GM21723 (cell line): ENCODE measurements around the gene FBXL13.
"Not testable (repeated sequence)": the region's sequence is repeated elsewhere in the genome, so short reads cannot be mapped to it uniquely, and the experiment has no call there.

Source experiments
- ATAC-seq: cut with Tn5 transposase; IDR thresholded peaks from one replicate; pipeline ENCODE4 v1.9.1; 2021; ENCODE audit warnings: mild to moderate bottlenecking, moderate library complexity; ENCODE audit not compliant: unreplicated experiment

The FBXL13 gene

GRCh38 chr7:103031024-103031423, 43.6 kb downstream of the FBXL13 start:
- ATAC-seq: no peak

GRCh38 chr7:103025341-103025740, 49.3 kb downstream of the FBXL13 start:
- no peak for ATAC-seq

GRCh38 chr7:103023578-103023977, 51.0 kb downstream of the FBXL13 start:
- not testable (repeated sequence) for ATAC-seq

- ATAC-seq: not testable (repeated sequence)
Observed at GRCh38 chr7:103021490-103021889, 53.1 kb downstream of the FBXL13 start.

GRCh38 chr7:103020876-103021275, 53.7 kb downstream of the FBXL13 start:
- not testable (repeated sequence) for ATAC-seq

GRCh38 chr7:103018295-103018694, 56.3 kb downstream of the FBXL13 start:
- ATAC-seq: not testable (repeated sequence)

GRCh38 chr7:103011650-103012049, 62.9 kb downstream of the FBXL13 start:
- no peak for ATAC-seq

- ATAC-seq: no peak
Observed at GRCh38 chr7:103010211-103010610, 64.4 kb downstream of the FBXL13 start.

GRCh38 chr7:103009466-103010185, 65.0 kb downstream of the FBXL13 start:
- no peak for ATAC-seq

GRCh38 chr7:103003004-103003403, 71.6 kb downstream of the FBXL13 start:
- ATAC-seq: no peak

GRCh38 chr7:103001210-103001609, 73.4 kb downstream of the FBXL13 start:
- no peak for ATAC-seq

- ATAC-seq: no peak
Observed at GRCh38 chr7:102996957-102997356, 77.6 kb downstream of the FBXL13 start.

GRCh38 chr7:102995609-102996008, 79.0 kb downstream of the FBXL13 start:
- not testable (repeated sequence) for ATAC-seq

GRCh38 chr7:102994567-102994966, 80.0 kb downstream of the FBXL13 start:
- no peak for ATAC-seq

- no peak for ATAC-seq
Observed at GRCh38 chr7:102993718-102994029, 80.9 kb downstream of the FBXL13 start.

- ATAC-seq: no peak
Observed at GRCh38 chr7:102992938-102993717, 81.5 kb downstream of the FBXL13 start.

GRCh38 chr7:102992509-102992937, 82.1 kb downstream of the FBXL13 start:
- ATAC-seq: no peak

- ATAC-seq: no peak
Observed at GRCh38 chr7:102991540-102992214, 82.9 kb downstream of the FBXL13 start.

GRCh38 chr7:102991077-102991539, 83.5 kb downstream of the FBXL13 start:
- ATAC-seq: no peak

- no peak for ATAC-seq
Observed at GRCh38 chr7:102990642-102991041, 84.0 kb downstream of the FBXL13 start.
